GM18505 (cell line): Measurements from ENCODE around the gene ANKLE1.

ENCODE experiments used
- ATAC-seq: cut with Tn5 transposase; IDR thresholded peaks from one replicate; pipeline ENCODE4 v1.9.1; 2021; ENCODE audit not compliant: unreplicated experiment
- POLR2A ChIP-seq: IDR thresholded peaks from 4 replicates; pipeline ENCODE4 v1.6.1; 2011; ENCODE audit warnings: borderline replicate concordance; ENCODE audit not compliant: insufficient read depth, insufficient read length; ENCODE audit errors: extremely low read depth

Gene ANKLE1

DNA sequence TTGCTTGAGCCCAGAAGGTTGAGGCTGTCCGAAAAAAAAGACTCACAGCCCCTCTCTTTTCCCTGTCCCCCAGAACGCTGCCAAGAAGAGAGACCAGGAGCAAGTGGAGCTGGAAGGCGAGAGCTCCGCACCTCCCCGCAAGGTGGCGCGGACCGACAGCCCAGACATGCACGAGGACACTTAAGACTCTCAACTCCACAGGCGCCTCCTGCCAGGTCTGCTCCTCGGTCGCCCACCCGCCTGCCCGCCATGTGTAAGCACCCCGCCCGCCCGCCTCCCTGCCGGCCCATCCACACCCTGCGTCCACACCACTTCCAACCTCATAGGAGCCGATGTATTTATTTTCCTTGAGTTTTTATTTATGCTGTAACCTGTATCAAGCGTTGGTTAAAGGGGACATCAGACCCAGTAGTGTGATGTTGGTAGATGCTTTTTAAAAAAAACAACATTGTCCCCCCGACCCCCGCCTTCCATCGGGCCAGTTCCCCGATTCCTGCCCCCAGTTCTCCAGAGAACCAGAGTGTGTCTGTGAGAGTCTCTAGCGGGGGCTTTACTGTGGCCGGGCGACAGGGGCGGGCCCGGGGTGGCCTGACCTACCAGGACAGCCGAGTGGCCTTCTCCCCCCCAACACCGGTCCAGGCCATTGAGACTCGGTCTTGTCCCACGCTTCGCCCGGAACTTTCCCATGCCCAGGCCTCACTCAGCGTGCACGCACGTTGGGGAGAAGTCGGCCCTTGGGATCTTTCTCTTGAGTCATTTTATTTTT is 38.0 kb downstream of the ANKLE1 start:
- TF ChIP-seq POLR2A: no peak
- ATAC-seq: no peak

DNA sequence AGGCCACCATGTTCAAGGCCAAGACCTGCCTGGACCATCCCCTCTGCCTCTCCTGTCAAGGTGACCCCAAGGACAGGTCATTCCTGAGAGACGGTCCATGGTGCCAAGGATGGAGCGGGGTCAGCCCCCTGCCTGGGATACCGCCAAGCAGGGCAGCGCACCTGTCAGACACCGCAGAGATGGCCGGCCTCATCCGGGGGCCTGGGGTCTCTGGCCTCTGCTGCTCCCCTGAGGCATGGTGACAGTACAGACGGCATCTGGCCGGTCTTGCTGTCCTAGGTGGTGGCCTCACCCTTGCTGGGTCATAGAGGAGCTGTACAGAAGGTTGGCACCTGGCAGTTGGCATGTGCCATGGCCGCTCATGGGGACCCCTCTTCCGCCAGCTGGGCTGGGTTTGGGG is 38.7 kb downstream of the ANKLE1 start:
- no peak for ATAC-seq
- no peak for TF ChIP-seq POLR2A

DNA sequence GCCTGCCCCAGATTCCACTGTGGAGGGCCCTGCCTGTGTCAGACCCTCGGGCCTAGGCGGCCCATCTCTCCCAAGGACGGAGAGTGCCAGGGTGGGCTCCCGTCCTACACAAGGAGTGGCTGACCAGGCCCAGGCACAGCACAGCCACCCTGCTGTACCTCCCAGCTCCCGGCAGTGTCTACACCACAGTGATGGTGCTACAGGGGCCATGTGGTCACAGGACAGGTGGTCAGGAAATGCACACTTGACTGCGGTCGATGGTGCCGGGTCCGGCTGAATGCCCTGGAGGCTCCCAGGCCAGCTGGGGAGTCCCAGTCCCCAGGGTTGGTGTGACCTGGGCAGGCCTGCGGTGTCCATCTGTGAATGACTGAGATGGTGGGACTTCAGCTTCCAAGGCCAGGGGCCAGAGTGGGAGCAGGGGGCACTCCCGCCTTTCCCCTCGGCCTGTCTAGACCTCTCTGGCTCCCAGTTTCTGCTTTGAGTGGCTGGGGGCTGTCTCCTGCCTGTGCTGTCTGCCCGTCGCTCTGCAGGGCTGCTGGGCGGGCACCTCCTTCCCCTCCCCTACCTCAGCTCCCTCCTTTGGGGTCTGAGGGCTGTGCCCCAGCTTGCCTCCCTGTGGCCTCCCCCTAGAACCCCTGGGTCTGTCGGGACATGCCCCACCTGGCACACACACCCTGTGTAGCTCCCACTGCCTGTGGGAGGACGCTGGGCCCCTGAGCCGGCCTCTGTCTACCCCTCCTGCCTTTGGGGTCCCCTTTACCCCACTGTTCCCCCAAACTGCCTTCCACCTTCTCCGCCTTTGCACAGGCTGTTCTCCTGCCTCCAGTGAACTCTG is 40.2 kb downstream of the ANKLE1 start:
- no peak for TF ChIP-seq POLR2A
- no peak for ATAC-seq

DNA sequence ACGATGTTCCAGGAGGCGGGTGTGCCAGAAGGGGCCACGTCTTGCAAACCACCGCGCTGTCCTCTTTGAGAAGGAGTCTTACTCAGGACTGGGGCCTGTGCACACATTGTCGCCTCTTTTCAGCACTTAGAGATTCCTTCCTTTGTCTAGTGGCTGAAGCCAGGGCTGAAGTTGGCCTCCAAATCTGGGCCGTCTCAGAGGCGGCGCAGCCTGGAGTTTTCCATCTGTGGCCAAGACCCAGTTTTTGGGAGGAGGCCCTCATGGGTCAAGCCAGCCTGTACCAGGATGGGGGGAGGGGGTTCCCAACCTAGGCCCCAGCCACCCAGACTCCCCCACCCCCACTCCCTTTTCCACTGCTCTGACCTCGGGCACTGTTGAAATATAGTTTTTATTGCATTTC is 41.2 kb downstream of the ANKLE1 start:
- TF ChIP-seq POLR2A: no peak
- ATAC-seq: no peak

DNA sequence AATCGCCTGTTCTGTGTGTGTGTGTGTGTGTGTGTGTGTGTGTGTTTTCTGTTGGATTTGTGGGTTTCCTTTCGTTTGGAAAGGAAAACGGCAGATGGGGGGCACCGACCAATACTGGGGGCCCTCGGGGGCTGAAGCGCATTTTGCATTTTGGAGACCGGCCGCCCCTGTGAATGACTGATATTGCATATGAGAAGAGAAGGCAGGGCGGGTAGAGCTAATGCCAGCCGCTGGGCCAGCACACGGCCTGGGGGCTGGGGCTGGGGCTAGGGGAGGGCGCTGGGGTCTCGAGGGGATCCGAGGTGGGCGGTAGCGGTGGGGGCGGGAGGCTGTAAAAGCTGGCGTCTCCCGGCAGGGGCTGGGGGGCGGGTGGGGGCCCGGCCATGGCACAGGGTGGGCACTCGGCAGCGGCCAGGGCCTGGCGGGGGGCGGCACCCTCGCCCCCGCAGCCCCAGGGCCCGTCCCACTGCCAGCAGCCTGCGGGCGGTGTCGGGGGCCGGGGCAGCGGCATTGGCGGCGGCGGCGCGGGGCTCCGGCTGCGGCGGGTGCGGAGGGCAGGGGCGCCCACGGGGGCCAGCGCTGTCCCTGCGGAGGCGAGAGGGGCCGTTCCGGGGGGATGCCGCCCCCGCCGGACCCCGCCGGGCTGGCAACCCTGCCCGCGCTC is 41.7 kb downstream of the ANKLE1 start:
- TF ChIP-seq POLR2A: no peak
- no peak for ATAC-seq

DNA sequence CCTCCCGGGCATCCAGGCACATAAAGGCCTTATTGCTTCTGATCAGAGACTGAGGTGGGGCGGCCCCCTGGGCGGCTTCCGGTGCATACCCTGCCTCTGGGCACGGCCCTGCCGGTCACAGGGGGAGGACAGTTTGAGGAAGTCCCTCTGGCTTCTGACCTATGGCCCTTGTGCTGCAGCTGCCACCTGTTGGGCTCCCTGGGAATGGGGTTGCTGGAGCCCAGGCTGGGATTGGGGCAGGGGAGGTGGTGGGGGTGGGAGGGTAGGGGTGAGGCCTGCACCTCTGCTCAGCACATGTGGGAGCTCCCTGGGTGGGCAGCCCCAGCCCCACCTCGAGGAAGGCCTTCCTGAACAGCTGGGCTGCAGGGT is 42.2 kb downstream of the ANKLE1 start:
- no peak for ATAC-seq
- no peak for TF ChIP-seq POLR2A

DNA sequence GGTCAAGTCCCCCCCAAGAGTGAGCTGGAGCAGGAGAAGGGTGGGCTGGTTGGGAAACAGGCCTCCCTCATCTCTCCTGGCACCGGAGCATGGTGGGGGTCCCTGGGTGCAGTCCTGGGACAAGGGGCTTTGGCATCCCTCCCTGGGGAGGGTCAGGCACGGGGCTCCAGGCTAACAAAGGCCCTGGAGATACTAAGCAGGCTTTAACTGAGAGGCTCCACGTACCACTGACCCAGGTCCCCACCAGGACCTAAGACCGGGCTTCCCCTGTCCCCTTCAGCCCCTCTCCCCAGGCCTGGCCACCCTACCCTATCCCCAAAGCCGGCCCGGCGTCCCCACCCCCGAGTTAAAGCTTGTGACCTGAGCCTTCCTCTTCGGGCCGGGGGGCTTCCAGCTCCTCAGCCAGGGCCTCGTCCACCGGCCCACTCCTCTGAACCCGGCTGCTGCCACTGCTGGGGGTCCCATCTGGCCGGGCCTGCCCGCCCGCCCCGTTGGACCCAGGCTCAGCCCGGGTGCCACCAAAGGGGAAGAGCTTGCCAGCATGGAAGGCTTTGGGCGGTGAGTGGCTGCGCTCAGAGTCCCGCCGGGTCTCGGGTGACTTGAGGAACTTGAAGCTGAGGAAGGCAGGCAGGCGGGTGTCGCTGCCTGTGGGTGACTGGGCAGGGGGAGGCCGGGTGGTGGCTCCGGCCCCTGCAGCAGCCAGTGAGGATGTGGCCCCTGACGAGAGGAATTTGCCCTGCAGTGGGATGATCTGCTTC is 42.8 kb downstream of the ANKLE1 start:
- no peak for TF ChIP-seq POLR2A
- no peak for ATAC-seq

DNA sequence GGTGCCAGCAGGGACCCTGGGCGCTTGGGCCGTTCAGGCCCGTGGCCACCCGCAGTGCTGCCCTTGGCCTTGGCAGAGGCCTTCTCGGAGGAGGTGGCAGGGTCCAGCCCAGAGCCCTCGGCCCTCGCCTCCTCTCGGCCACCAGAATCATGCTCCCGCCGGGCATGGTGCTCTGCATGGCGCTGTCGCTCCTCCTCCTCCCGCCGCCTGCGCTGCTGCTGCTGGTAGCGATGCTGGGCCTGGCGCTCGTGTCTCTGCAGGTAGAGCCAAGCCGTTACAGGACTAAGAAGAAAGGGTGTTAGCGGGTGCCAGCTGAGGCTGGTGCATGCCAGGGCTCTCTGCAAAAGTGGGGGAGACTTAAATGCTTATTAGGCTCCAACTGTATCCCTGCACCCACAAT is 43.4 kb downstream of the ANKLE1 start:
- no peak for ATAC-seq
- no peak for TF ChIP-seq POLR2A

DNA sequence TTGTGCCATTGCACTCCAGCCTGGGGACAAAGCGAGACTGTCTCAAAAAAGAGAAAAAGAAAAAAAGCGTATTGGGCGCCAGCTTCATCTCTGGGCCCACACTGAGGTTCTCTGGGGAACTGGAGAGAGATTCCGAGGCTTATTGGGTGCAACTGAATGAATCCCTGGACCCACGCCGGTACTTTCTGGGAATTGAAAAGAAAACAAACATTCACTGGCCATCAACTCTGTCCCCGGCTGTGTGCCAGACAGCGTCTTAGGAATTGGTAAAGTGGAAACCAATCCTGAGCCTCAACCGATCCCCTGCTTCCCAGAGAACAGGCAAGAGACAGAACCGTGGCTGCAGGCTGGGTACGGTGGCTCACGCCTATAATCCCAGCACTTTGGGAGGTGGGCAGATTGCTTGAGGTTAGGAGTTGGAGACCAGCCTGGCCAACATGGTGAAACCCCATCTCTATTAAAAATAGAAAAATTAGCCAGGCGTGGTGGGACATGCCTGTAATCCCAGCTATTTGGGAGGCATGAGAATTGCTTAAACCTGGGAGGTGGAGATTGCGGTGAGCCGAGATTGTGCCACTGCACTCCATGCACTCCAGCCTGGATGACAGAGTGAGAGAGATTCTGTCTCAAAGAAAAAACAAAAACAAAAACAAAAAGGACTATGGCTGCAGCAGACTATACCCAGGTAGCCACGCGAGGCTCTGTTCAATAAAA is 44.3 kb downstream of the ANKLE1 start:
- no peak for ATAC-seq

DNA sequence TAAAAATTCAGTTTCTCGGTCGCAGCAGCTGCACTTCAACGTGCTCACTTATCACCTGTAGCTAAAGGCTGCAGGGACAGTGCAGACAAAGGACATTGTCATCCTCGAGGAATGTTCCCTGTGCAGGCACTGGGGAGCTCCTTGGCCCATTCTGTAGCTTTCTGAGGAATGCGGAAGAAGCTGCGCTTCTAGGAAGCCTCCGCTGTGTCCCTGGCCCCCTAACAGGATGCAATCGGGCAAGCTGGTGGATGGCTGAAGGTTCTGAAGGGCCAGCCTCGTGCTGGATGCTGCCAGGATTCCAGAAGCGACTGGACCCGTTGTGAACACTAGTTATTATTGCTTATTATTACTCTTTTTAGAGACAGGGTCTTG is 44.9 kb downstream of the ANKLE1 start:
- ATAC-seq: no peak
- no peak for TF ChIP-seq POLR2A

More for the DNA sequence above, 44.3 kb downstream of the ANKLE1 start:
- TF ChIP-seq POLR2A: no peak

DNA sequence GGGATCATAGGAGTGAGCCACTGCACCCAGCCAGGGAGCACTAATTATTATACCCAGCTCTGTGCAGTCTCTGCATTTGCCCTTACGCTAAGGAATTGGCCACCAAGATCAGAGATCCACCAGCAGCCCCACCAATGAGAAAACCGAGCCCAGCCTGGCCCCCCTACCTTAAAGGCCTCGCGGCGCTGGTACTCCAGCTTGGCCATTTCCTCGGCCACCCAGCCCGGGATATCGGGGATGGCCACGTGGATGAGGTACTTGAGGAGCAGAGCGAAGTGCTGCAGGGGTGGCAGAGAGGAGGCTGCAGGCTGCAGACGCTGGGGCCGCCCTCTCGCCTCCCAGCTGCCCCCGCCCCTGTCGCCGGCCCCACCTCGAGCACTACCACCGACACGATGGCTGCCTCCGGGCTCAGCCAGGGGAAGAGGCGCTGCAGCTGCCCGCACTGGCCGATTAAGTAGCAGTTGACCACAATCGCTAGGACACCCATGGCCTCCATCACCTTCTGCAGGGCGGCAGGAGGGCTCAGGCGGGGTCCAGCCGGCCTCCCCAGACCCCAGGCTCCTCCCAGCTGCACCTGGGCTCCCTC is 45.5 kb downstream of the ANKLE1 start:
- no peak for TF ChIP-seq POLR2A
- ATAC-seq: no peak
